Myocyte (in vitro differentiated cells): ENCODE data around the gene IRF4. TPM values are rescaled to one million over a fixed set of nuclear protein-coding genes. Genes with fewer than 3 reads are reported as not detected.

Experiments used
- DNase-seq: peaks from one replicate; pipeline ENCODE4 v3.0.0-alpha.2; 2012; ENCODE audit warnings: low read depth
- total RNA-seq: library from RNA; depleted of rRNA; stranded (reverse); fragments of >200 nt; gene quantifications from 2 replicates; pipeline ENCODE4 v1.2.3, GENCODE V29; 2014

Gene IRF4
- total RNA-seq, 1 donor from 2014 or later, result not detected

DNA sequence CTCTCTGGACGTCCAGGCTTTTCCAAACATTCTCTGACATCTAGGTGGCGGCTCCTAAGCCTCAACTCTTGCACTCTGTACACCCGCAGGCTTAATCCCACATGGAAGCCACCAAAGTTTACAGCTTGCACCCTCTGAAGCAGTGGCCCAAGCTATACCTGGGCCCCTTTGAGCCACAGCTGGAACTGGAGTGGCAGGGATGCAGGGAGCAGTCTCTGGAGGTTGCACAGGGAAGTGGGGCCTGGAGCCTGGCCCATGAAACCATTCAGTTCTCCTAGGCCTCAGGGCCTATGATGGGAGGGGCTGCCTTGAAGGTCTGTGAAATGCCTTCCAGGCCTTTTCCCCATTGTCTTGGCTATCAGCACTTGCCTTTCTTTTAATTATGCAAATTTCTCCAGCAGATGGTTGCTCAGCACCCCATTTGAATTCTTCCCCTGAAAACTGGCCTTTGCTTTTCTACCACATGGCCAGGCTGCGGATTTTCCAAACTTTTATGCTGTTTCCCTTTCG is 64.9 kb downstream of the IRF4 start:
- no peak for DNase-seq

DNA sequence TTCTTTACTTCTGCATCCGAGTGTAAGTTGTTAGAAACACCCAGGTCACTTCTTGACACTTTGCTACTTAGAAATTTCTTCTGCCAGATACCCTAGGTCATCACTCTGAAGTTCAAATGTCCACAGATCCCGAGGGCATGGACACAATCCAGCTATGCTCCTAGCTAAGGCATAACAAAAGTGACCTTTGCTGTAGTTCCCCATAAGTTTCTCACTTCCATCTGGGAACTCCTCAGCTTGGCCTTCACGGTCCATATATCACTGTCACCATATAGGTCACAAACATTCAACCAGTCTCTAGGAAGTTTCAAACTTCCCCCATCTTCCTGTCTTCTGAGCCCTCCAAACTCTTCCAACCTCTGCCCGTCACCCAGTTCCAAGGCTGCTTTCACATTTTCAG is 65.3 kb downstream of the IRF4 start:
- DNase-seq, result no peak

Other genes with a start within 250 kb of the IRF4 start
- 29.0 and 46.4 TPM in 2 replicates for gene DUSP22, start 99.3 kb upstream of the IRF4 start, total RNA-seq